GM21619 (cell line): ENCODE measurements around the gene RHBDD2.
"Not testable (repeated sequence)": the region's sequence is repeated elsewhere in the genome, so short reads cannot be mapped to it uniquely, and the experiment has no call there.

Experiments
- ATAC-seq: cut with Tn5 transposase; IDR thresholded peaks from one replicate; pipeline ENCODE4 v1.9.1; 2021; ENCODE audit not compliant: unreplicated experiment

Gene RHBDD2

DNA sequence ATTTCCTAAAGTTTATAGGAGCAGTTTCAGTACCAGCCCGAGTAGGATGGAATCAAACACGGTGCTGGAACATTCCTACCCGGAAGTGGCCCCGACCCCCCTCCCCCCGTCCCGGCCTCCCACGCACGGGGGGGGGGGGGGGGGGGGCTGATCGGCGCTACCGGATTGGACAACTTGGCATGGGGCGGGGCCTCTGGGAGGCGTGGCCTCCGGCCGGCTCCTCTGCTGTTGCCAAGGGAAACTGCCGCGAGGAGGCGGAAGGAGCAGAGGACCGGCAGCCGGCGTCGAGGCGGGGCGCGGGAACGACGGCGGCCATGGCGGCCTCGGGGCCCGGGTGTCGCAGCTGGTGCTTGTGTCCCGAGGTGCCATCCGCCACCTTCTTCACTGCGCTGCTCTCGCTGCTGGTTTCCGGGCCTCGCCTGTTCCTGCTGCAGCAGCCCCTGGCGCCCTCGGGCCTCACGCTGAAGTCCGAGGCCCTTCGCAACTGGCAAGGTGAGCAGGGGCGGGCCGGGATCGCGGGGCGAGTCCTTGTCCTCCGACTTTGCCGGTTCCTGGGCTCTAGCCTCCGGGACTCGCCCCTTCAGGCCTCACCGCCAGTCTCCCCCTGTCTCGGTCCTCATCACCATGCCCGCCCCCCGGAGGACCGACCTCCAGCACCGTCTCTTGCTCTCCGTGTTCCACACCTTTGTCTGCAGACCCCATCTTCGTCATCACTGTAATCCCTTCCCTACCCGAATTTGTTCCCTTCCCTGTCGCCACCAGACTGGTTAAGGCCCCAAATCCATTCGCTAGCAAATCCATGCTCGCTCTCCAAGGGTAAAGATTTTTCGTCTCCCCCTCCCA lies at the start of gene RHBDD2:
TSS of gene RHBDD2 (plus strand) at position 266 of the 843 bp plus-strand sequence. CDS start at position 315, 49 bp downstream.
- ATAC-seq = peak; percentile 93

DNA sequence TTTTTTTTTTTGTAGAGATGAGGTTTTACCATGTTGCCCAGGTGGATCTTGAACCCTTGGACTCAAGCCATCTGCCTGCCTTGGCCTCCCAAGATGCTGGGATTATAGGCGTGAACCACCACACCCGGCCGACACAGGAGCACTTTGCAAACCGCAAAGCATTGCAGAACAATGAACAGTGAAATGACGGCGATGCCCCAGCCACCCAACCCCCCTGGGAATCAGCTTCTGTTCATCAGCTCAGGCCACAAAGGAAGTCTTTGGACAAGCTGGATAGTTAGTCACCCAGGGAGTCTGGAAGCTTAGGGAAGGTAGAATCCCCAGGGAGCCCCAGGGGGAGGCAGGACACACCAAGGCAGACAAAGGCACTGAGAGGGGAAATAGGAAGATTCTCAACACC lies 49.2 kb upstream of the RHBDD2 start:
- ATAC-seq = not testable (repeated sequence)

GRCh38 chr7:75830978-75831377 lies 47.9 kb upstream of the RHBDD2 start:
- no peak for ATAC-seq

DNA sequence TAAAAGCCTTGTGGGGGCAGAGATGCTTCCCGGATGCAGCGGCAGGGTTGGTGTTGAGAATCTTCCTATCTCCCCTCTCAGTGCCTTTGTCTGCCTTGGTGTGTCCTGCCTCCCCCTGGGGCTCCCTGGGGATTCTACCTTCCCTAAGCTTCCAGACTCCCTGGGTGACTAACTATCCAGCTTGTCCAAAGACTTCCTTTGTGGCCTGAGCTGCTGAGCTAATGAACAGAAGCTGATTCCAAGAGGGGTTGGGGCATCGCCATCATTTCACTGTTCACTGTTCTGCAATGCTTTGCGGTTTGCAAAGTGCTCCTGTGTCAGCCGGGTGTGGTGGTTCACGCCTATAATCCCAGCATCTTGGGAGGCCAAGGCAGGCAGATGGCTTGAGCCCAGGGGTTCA lies 45.2 kb upstream of the RHBDD2 start:
- ATAC-seq = not testable (repeated sequence)

DNA sequence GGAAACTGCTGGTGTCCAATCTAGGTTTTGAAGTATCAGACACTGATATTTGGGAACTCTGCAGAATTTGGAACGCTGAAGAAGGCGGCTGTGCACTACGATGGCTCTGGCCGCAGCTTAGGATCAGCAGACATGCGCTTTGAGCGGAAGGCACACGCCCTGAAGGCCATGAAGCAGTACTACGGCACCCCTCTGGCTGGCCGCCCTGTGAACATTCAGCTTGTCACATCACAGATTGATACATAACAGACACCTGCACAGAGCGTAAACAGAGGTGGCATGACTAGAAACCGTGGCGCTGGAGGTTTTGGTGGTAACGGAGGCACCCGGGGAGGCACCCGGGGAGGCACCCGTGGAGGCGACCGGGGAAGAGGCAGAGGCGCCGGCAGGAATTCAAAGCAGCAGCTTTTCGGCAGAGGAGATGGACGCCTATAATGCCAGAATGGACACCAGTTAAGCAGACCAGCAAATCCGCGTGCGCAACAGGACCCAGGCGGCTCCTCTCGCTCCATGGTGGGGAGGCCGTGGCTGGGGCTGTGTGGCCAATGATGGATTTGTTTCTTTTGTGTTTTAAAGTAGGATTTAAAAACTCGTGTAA lies 43.0 kb upstream of the RHBDD2 start:
- ATAC-seq = no peak

GRCh38 chr7:75836798-75837197 lies 42.0 kb upstream of the RHBDD2 start:
- no peak for ATAC-seq

DNA sequence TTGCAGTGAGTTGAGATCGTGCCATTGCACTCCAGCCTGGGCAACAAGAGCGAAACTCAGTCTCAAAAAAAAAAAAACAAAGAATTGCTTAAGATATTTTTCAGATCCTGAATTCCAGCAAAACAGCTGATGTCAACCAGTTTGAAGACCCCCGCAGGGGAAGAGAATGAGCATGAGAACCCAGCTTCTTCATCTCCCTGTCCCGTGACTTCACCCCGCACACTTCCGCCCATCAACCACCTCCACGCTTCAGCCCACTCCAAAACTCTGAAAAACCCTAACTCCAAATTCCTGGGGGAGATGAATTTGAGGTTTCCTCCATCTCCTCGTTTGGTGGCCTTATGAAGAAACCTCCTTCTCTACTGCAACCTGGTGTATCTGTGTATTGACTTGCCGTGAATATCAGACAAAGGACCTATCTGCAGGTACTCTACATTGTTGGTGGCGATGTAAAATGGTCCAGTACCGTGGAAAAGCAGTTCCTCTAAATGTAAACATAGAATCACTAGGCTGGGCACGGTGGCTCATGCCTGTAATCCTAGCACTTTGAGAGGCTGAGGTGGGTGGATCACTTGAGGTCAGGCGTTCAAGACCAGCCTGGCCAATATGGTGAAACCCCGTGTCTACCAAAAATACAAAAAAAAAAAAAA lies 40.4 kb upstream of the RHBDD2 start:
- ATAC-seq = not testable (repeated sequence)

DNA sequence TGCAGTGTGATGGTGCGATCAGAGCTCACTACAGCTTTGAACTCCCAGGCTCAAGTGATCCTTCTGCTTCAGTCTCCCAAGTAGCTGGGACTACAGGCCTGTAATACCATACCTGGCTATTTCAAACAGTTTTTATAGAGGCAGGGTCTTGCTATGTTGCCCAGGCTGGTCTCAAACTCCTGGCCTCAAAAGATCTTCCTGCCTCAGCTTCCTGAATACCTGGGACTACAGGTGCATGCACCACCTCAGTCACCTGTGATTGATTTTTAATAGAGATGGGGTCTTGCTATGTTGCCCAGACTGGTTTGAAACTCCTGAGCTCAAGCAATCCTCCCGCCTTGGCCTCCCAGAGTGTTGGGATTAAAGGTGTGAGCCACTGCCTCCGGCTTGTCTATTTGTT lies 38.8 kb upstream of the RHBDD2 start:
- ATAC-seq = no peak

- peak; percentile 88 for ATAC-seq
Observed at GRCh38 chr7:75842836-75843446, 35.9 kb upstream of the RHBDD2 start.

DNA sequence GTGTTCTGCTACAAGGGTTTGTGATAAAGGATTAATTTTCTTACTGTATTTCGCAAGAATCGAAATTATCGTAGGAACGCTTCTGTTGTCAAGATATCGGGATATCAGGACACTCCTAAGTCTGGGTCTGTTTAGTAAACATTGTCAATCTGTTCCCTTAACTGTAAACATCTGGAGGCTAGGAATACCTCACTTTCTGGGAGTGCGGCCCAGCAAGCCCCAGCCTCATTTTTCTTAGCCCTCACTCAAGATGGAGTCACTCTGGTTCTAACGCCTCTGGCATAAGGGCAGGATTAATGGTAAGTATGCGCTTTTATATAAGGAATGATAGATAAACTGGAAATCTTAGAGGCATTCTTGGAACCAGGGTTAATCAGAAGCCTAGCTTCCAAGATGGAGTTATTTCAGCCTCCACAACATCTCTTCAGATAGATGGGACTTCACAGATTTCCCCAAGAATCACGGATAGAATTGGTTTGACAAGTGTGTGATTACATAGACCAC lies 35.2 kb upstream of the RHBDD2 start:
- no peak for ATAC-seq

- ATAC-seq = no peak
Observed at GRCh38 chr7:75844158-75844557, 34.7 kb upstream of the RHBDD2 start.

DNA sequence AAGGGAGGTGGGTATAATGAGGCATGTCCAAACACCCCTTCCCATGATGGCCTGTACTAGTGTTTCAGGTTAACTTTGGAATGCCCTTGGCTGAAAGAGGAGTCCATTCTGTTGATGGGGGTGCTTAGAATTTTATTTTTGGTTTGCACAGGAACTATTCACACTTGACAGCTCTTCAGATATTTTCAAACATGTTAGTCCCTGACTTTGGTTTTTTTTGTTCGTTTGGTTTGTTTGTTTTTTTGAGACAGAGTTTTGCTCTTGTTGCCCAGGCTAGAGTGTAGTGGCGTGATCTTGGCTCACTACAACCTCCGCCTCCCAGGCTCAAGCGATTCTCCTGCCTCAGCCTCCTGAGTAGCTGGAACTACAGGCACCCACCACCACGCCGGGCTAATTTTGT lies 33.7 kb upstream of the RHBDD2 start:
- not testable (repeated sequence) for ATAC-seq

DNA sequence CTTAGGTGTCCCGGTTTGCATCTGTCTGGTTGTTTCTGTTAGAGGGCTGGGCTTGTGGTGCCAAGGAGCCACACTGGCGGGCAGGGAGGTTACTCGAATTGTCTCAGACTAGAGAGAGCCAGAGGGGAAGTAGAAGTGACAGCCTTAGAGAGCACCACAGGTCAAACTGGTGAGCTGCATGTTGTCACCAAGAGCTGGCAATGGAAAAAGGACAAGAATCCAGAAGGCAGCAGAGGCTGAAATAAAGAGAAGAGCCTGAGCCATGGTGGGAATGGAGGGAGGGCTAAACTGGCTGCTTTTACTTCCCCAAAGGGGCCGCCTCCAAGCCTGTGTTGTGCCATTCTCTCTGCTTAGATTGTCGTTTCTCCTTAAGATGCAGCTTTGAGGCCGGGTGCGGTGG lies 31.1 kb upstream of the RHBDD2 start:
- no peak for ATAC-seq

DNA sequence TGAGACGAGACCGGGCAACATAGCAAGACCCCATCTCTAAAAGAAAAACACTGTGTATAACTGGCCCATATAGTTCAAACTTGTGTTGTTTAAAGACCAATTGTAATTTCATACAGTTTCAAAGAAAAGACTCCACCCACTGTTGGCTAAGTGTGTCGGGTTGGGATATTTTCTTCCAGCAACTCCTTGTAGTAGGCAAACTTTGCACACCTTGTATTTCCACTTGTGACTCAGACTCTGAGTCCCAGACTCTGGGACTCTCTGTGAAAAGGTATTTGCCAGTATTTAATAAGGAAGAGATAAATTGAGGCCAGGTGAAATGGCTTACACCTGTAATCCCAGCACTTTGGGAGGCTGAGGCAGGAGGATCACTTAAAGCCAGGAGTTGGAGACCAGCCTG lies 29.3 kb upstream of the RHBDD2 start:
- ATAC-seq = no peak

- ATAC-seq = no peak
Observed at GRCh38 chr7:75850235-75850634, 28.6 kb upstream of the RHBDD2 start.

DNA sequence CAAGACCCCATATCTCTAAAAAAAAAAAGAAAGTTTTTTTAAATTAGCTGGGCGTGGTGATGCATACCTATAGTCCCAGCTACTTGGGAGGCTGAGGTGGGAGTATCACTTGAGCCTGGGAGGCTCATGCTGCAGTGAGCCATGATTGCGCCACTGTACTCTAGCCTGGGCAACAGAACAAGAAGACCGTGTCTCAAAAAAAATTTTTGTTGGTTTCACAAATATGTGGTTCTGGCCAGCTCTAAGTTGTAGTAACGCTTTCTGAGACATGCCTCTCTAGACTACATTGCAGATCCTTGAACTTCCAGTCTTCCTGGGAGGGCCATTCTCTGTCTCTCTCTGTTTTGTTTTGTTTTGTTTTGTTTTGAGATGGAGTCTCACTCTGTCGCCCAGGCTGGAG lies 24.6 kb upstream of the RHBDD2 start:
- ATAC-seq = no peak

GRCh38 chr7:75854813-75855345 lies 24.0 kb upstream of the RHBDD2 start:
- ATAC-seq = not testable (repeated sequence)

DNA sequence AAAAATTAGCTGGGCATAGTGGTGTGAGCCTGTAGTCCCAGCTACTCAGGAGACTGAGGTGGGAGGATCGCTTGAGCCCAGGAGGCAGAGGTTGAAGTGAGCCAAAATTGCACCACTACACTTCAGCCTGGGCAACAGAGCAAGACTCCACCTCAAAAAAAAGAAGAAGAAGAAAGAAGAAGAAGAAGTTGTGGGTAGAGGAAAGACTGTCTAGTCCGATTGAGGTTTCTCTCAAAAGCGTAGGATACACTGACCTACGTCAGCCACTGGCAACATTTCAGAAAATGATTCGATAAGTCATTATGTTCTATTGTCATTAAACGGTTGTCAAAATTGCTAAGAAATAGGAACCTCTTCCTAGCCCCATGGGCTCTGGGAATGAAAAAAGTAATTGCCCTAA lies 22.3 kb upstream of the RHBDD2 start:
- ATAC-seq = no peak

DNA sequence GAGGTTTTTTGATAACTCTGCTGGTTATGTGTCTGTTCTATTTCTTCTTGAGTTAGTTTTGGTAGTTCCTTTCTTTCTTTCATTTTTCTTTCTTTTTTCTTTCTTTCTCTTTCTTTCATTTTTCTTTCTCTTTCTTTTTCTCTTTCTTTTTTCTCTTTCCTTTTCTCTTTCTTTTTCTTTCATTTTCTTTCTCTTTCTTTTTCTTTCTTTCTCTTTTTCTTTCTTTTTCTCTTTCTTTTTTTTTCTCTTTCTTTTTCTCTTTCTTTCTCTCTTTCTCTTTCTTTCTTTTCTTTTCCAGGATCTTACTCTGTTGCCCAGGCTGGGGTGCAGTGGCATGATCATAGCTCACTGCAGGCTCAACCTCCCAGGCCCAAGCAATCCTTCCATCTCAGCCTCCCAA lies 20.4 kb upstream of the RHBDD2 start:
- no peak for ATAC-seq

DNA sequence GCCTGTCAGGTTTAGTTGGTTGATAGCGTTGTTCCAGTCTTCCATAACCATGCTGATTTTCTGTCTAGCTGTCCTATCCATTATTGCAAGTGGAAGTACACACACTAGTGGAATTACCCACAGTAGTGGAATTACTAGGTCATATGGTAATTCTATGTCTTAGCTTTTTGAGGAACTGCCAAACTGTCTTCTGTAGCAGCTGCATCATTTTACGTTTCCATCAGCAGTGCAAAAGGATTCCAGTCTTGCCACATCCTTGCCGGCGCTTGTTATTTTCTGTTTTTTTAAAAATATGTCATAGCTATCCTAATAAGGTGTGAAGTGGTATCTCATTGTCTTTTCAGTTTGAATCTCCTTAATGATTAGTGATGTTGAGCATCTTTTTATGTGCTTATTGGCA lies 17.2 kb upstream of the RHBDD2 start:
- ATAC-seq = no peak

- ATAC-seq = not testable (repeated sequence)
Observed at GRCh38 chr7:75864251-75864650, 14.6 kb upstream of the RHBDD2 start.
